SK-N-MC (cell line): ENCODE measurements around the gene OAS3.

Experiments
- EZH2 ChIP-seq: fragments of 200-600 bp; sonication (generic); IDR thresholded peaks from one replicate; pipeline ENCODE4 v1.6.1; 2017; ENCODE audit warnings: antibody characterized with exemption
- POLR2AphosphoS5 ChIP-seq: IDR thresholded peaks from 2 replicates; pipeline ENCODE4 v1.6.1; 2012; ENCODE audit warnings: mild to moderate bottlenecking, low read depth, low read length, borderline replicate concordance

- TF ChIP-seq EZH2, result no peak
- no peak for TF ChIP-seq POLR2AphosphoS5
These were observed 32.7 kb upstream of the OAS3 start for GRCh38 chr12:112905451-112906089.
